Chondrocyte (in vitro differentiated cells): ENCODE results near the gene ZBTB44. TPM values are rescaled to one million over a fixed set of nuclear protein-coding genes. Genes with fewer than 3 reads are reported as not detected.

Source experiments
- DNase-seq: peaks from one replicate; pipeline ENCODE4 v3.0.0; 2021; ENCODE audit warnings: mixed read lengths, low spot score
- H3K27ac Mint-ChIP-seq: one replicate; pipeline ENCODE4 v1.8.0; 2021; ENCODE audit warnings: mild to moderate bottlenecking, moderate library complexity, mixed read lengths; ENCODE audit not compliant: unreplicated experiment
- H3K27me3 Mint-ChIP-seq: 2 replicates; pipeline ENCODE4 v1.8.0; 2021; ENCODE audit warnings: low read depth, mixed read lengths
- H3K36me3 Mint-ChIP-seq: 2 replicates; pipeline ENCODE4 v1.8.0; 2021; ENCODE audit warnings: low read depth, mixed read lengths
- H3K4me1 Mint-ChIP-seq: 2 replicates; pipeline ENCODE4 v1.8.0; 2021; ENCODE audit warnings: low read depth, mild to moderate bottlenecking, mixed read lengths
- H3K4me3 Mint-ChIP-seq: one replicate; pipeline ENCODE4 v1.8.0; 2021; ENCODE audit warnings: mild to moderate bottlenecking, moderate library complexity, mixed read lengths; ENCODE audit not compliant: unreplicated experiment
- H3K9me3 Mint-ChIP-seq: 2 replicates; pipeline ENCODE4 v1.8.0; 2021; ENCODE audit warnings: low read depth, mixed read lengths
- total RNA-seq: library from RNA; stranded (reverse); gene quantifications from 3 replicates; pipeline ENCODE4 v1.2.1, GENCODE V29; 2021
- TF ChIP-seq, protein P1 (sequence below): fragments of 200-600 bp; sonication (generic); IDR thresholded peaks from 2 replicates; pipeline ENCODE4 v1.5.0; 2021; ENCODE audit warnings: antibody characterized with exemption, mild to moderate bottlenecking, moderate library complexity

The ZBTB44 gene
- total RNA-seq, 1 donor from 2014 or later: 21.2 TPM

DNA sequence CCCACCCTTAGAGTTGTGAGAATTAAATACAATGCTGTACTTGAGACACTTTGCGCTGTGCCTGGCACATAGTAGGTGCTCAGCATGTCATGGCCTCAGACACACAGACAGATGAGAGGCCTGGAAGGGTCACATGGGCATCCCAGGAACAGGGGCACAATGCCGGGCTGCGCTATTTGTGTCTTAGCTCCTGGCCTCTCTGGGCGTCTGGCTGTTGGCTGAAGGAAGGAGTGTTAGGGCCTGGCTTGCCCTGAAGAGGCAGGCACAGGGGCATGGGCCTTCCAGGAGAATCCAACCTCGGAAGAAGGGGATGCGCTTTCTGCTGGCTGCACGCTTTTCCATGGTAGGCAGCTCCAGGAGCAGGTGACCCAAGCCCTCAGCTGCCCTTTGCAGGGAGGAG lies 113.7 kb downstream of the ZBTB44 start:
- Mint-ChIP-seq H3K27ac (no peak overlapping the region), H3K27me3 (peaks cover 14% of the 10 kb centered on the region), H3K4me3 (no peak overlapping the region), H3K4me1 (no peaks in the 10 kb centered on the region), H3K36me3 (peaks cover 3% of the 10 kb centered on the region), H3K9me3 (peaks cover 3% of the 10 kb centered on the region)
- no peak for DNase-seq
- TF ChIP-seq, protein P1, sequence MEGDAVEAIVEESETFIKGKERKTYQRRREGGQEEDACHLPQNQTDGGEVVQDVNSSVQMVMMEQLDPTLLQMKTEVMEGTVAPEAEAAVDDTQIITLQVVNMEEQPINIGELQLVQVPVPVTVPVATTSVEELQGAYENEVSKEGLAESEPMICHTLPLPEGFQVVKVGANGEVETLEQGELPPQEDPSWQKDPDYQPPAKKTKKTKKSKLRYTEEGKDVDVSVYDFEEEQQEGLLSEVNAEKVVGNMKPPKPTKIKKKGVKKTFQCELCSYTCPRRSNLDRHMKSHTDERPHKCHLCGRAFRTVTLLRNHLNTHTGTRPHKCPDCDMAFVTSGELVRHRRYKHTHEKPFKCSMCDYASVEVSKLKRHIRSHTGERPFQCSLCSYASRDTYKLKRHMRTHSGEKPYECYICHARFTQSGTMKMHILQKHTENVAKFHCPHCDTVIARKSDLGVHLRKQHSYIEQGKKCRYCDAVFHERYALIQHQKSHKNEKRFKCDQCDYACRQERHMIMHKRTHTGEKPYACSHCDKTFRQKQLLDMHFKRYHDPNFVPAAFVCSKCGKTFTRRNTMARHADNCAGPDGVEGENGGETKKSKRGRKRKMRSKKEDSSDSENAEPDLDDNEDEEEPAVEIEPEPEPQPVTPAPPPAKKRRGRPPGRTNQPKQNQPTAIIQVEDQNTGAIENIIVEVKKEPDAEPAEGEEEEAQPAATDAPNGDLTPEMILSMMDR: no peak

DNA sequence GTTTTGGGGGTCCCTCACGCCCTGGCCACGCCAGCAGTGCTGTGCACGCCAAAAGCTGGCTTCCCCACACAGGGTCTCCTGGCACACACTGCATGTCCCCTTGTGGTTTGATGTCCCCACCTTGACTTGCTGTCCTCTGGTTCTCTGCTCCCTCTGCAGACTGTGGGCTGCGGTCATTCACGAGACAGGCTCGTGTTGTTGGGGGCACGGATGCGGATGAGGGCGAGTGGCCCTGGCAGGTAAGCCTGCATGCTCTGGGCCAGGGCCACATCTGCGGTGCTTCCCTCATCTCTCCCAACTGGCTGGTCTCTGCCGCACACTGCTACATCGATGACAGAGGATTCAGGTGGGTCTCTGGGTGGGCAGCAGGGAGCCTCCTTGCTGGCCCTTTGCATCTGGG lies 114.9 kb downstream of the ZBTB44 start:
- H3K36me3 Mint-ChIP-seq: peaks cover 3% of the 10 kb centered on the region
- TF ChIP-seq, protein P1: no peak
- DNase-seq: no peak
- no peak overlapping the region for H3K4me3 Mint-ChIP-seq
- H3K4me1 Mint-ChIP-seq: no peaks in the 10 kb centered on the region
- peaks cover 3% of the 10 kb centered on the region for H3K9me3 Mint-ChIP-seq
- H3K27me3 Mint-ChIP-seq: peaks cover 11% of the 10 kb centered on the region
- H3K27ac Mint-ChIP-seq: no peak overlapping the region

- Mint-ChIP-seq H3K4me1 (no peaks in the 10 kb centered on the region), H3K9me3 (peaks cover 3% of the 10 kb centered on the region), H3K4me3 (no peak overlapping the region), H3K27ac (no peak overlapping the region), H3K27me3 (peaks cover 11% of the 10 kb centered on the region), H3K36me3 (peaks cover 3% of the 10 kb centered on the region)
- TF ChIP-seq, protein P1: peak; percentile 5
- DNase-seq: no peak
Observed at GRCh38 chr11:130198964-130199363, 115.8 kb downstream of the ZBTB44 start.

DNA sequence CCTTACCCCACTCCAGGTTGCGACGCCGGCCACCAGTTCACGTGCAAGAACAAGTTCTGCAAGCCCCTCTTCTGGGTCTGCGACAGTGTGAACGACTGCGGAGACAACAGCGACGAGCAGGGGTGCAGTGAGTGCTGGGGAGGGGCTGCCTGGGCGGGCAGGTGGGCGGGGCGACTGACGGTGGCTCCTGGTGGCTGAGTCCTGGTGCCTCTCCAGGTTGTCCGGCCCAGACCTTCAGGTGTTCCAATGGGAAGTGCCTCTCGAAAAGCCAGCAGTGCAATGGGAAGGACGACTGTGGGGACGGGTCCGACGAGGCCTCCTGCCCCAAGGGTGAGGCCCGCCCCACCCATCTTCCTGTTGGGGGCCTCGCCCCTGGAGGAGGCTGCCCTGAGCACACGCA lies 116.4 kb downstream of the ZBTB44 start:
- no peak overlapping the region for H3K4me3 Mint-ChIP-seq
- H3K27me3 Mint-ChIP-seq: peaks cover 10% of the 10 kb centered on the region
- H3K27ac Mint-ChIP-seq: no peak overlapping the region
- H3K36me3 Mint-ChIP-seq: peaks cover 3% of the 10 kb centered on the region
- no peaks in the 10 kb centered on the region for H3K4me1 Mint-ChIP-seq
- TF ChIP-seq, protein P1: no peak
- DNase-seq: no peak
- peaks cover 3% of the 10 kb centered on the region for H3K9me3 Mint-ChIP-seq

DNA sequence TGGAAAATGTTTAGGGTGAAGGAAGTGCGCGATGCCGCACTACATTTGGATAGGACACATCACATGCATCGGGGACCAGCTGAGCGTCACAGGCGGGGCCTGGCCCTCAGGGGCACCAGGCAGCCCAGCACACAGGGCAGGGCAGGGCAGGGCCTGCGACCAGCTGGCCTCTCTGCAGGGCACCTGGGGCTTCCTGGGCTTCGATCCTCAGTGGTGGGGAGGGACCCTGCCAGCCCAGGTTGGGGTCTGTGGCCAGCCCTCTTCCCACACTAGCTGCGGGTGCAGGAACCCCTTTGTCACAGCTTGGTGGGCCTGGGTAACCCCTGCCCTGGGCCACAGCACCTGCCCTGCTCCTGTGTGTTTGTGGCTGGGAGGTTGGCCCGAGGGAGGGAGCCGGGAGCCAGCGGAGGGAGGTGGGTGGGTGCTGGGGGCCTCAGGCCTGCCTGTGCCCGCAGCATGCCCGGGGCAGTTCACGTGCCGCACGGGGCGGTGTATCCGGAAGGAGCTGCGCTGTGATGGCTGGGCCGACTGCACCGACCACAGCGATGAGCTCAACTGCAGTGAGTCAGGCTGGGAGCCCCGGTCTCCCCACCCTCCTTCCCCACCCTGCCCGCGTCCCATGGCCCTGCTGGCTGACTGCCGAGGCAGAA lies 117.2 kb downstream of the ZBTB44 start:
- H3K27ac Mint-ChIP-seq: no peak overlapping the region
- no peaks in the 10 kb centered on the region for H3K4me1 Mint-ChIP-seq
- peaks cover 7% of the 10 kb centered on the region for H3K27me3 Mint-ChIP-seq
- TF ChIP-seq, protein P1: no peak
- DNase-seq: no peak
- peaks cover 3% of the 10 kb centered on the region for H3K36me3 Mint-ChIP-seq
- no peak overlapping the region for H3K4me3 Mint-ChIP-seq
- H3K9me3 Mint-ChIP-seq: peaks cover 3% of the 10 kb centered on the region
